Left ventricle myocardium inferior (tissue), 1 donor: ENCODE data around the gene RGMA. TPM values are rescaled to one million over a fixed set of nuclear protein-coding genes. Genes with fewer than 3 reads are reported as not detected.

ENCODE experiments used
- DNase-seq: peaks from one replicate; pipeline ENCODE4 v3.0.0-alpha.2; 2020
- H3K27ac ChIP-seq: fragments of 200-600 bp; replicated peaks from 2 replicates; pipeline ENCODE4 v1.8.0; 2021
- H3K27me3 ChIP-seq: fragments of 200-600 bp; 2 replicates; pipeline ENCODE4 v1.8.0; 2021; ENCODE audit warnings: low read depth
- H3K36me3 ChIP-seq: fragments of 200-600 bp; 2 replicates; pipeline ENCODE4 v1.8.0; 2021
- H3K4me1 ChIP-seq: fragments of 200-600 bp; 2 replicates; pipeline ENCODE4 v1.8.0; 2021
- H3K4me3 ChIP-seq: fragments of 200-600 bp; 2 replicates; pipeline ENCODE4 v1.8.0; 2021; ENCODE audit warnings: mild to moderate bottlenecking, moderate library complexity
- H3K9me3 ChIP-seq: fragments of 200-600 bp; replicated peaks from 2 replicates; pipeline ENCODE4 v1.8.0; 2021
- intact Hi-C: fragments of 100-400 bp; cut with micrococcal nuclease; formaldehyde crosslinking; loops from one replicate; pipeline ENCODE4 v1.11.0; 2022
- total RNA-seq: library from RNA; stranded (reverse); fragmentation: NEBNext Ultra II Directional; extraction: Animal tissue kit (Norgen Biotek cat#: 25700); gene quantifications from one replicate; pipeline ENCODE4 v1.2.1, GENCODE V29; 2021
- TF ChIP-seq, protein P1 (sequence below): fragments of 200-600 bp; IDR thresholded peaks from 2 replicates; pipeline ENCODE4 v1.8.0; 2021; ENCODE audit warnings: antibody characterized with exemption, mild to moderate bottlenecking, borderline replicate concordance
- donor health status: DM: no; HTN: yes; CAD: no; lungs with severe emphysema.

RGMA gene
- total RNA-seq, 1 donor from 2014 or later = 16.9 TPM

DNA sequence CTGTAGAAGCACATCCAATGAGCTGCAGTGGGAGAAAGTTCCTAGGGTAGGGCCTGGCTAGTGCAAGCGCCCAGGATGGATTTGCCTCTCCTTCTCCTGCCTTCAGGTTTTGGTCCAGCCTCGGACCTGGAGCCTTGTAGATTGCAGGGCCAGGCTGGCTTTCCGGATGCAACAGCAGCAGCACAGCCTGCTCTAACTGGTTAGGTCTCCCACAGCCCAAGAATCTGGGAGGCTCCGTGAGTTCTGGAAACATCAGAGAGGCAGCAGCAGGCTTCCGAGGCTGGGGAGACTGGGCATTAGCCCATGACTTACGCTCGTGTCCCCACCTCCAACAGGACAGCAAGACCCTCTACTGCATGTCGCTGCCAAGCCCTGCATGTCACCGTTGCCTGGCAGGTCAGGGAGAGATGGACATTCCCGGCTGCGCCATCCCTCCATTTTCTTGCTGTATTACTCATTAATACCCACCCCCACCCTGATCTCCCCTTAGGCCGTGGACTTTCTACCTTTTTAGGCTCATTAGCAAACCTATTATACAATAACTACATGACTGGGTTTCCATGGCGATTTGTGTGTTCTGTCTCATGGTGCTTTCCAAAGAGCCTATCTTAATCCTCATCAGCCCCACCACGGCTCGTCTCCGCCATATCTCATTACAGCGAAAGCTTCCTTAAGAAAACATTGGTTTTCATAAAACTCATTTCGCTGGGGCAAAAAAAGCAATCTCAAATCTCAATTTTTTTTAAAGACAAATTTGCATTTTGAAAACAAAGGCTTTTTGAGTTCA lies 40.9 kb upstream of the RGMA start:
- TF ChIP-seq, protein P1, sequence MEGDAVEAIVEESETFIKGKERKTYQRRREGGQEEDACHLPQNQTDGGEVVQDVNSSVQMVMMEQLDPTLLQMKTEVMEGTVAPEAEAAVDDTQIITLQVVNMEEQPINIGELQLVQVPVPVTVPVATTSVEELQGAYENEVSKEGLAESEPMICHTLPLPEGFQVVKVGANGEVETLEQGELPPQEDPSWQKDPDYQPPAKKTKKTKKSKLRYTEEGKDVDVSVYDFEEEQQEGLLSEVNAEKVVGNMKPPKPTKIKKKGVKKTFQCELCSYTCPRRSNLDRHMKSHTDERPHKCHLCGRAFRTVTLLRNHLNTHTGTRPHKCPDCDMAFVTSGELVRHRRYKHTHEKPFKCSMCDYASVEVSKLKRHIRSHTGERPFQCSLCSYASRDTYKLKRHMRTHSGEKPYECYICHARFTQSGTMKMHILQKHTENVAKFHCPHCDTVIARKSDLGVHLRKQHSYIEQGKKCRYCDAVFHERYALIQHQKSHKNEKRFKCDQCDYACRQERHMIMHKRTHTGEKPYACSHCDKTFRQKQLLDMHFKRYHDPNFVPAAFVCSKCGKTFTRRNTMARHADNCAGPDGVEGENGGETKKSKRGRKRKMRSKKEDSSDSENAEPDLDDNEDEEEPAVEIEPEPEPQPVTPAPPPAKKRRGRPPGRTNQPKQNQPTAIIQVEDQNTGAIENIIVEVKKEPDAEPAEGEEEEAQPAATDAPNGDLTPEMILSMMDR = no peak
- Histone ChIP-seq H3K9me3 (no peaks in the 10 kb centered on the region), H3K4me1 (no peaks in the 10 kb centered on the region), H3K4me3 (no peak overlapping the region), H3K27me3 (no peaks in the 10 kb centered on the region), H3K27ac (no peak overlapping the region), H3K36me3 (no peaks in the 10 kb centered on the region)
- no peak for DNase-seq
- intact Hi-C loops = no loop called here

DNA sequence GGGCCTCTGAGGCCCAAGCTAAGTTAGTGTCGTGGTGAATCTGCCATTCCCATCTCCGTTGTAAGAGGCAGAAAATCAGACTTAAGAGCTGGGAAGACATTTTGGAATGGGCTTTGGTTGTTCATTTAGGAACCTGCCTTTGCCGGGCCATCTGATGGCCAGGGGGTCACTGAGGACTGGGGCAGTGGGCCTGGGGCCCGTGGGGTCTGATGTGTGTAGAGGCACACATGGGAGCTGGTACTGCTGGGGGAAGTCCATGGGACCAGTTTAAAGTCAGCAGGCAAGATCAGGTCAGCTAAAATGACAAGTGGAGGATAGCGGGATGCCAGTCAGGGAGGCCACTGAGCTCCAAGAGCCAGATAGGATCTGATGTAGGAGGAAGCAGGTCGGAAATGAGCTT lies 38.3 kb upstream of the RGMA start:
- no peaks in the 10 kb centered on the region for H3K4me1 ChIP-seq
- TF ChIP-seq, protein P1 = no peak
- intact Hi-C loops = no loop called here
- DNase-seq = no peak
- H3K27me3 ChIP-seq = no peaks in the 10 kb centered on the region
- H3K27ac ChIP-seq = peak overlapping the region; percentile 71
- H3K4me3 ChIP-seq = no peak overlapping the region
- no peaks in the 10 kb centered on the region for H3K36me3 ChIP-seq
- H3K9me3 ChIP-seq = no peaks in the 10 kb centered on the region

DNA sequence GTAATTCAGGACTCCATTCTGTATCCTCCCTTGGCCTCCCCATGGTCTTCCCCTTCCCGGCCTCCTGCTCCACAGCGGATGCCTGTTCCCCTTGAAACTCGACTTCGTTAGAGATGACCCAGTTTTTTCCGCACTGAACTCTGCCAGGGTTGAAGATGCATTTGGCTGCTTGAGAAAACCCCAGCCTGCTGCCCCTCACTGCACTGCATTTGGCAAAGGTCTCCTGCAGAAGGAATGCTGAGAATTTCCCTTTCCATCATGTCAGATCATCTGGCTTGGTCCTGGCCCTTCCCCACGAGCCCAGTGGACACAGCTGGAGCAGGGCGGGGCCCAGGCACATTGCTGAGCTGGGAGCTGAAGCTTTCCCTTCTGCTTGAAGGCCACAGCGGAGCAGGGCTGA lies 37.6 kb upstream of the RGMA start:
- Histone ChIP-seq H3K9me3 (no peaks in the 10 kb centered on the region), H3K4me1 (no peaks in the 10 kb centered on the region), H3K4me3 (no peak overlapping the region), H3K27ac (peak overlapping the region; percentile 71), H3K27me3 (no peaks in the 10 kb centered on the region), H3K36me3 (no peaks in the 10 kb centered on the region)
- TF ChIP-seq, protein P1 = no peak
- intact Hi-C loops = no loop called here
- peak; percentile 76 for DNase-seq

DNA sequence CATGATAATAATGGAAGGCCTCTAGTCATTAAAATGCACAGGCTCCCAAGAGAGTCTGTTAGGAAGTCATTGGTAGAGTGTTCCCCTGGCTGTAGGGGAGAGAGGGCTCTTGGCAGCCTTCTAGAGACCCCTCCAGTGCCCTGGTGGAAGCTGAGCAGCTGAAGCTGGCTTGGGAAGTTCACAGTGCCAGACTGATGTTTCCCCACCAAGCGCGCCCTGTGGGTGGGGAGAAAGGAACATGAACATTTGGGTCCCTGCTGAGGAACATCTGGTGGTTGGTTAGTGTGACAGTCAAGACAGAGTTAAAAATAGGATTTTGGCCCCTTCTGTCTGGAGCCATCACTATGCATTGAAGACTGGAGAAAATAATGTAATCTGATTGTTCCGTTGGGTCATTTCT lies 37.1 kb upstream of the RGMA start:
- intact Hi-C loops = no loop called here
- Histone ChIP-seq H3K9me3 (no peaks in the 10 kb centered on the region), H3K27ac (peak overlapping the region; percentile 71), H3K4me3 (no peak overlapping the region), H3K4me1 (no peaks in the 10 kb centered on the region), H3K36me3 (no peaks in the 10 kb centered on the region), H3K27me3 (no peaks in the 10 kb centered on the region)
- no peak for DNase-seq
- TF ChIP-seq, protein P1 = no peak

DNA sequence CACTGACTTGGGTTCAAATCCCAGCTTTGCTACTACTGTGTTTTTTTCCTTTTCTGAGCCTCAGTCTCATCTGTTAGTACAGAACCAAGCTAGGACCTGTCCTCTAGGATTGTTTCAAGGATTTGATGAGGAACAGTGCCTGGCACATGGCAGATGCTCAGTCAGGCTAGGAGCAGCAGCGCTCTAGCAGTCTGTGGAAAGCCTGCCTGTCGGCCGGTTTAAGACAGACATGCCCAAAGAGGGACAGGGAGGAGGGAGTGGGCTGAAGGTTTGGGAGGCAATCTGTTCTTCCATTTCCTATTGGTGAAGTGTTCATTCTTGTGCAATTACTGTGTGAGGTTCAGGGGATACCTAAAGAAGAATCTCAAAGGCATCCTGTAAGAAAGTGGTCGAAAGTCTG lies 35.1 kb upstream of the RGMA start:
- H3K27ac ChIP-seq = no peak overlapping the region
- no peak overlapping the region for H3K4me3 ChIP-seq
- H3K27me3 ChIP-seq = no peaks in the 10 kb centered on the region
- no peaks in the 10 kb centered on the region for H3K9me3 ChIP-seq
- H3K36me3 ChIP-seq = no peaks in the 10 kb centered on the region
- intact Hi-C loops = no loop called here
- DNase-seq = no peak
- TF ChIP-seq, protein P1 = no peak
- no peaks in the 10 kb centered on the region for H3K4me1 ChIP-seq
